Superior temporal gyrus (tissue), 1 donor: Measurements from ENCODE around the gene DPH6.
"Not testable (repeated sequence)": the region's sequence is repeated elsewhere in the genome, so short reads cannot be mapped to it uniquely, and the experiment has no call there.

ENCODE experiments used
- DNase-seq: peaks from one replicate; pipeline ENCODE4 v3.0.0-alpha.2; 2016; ENCODE audit errors: extremely low spot score

The DPH6 gene

DNA sequence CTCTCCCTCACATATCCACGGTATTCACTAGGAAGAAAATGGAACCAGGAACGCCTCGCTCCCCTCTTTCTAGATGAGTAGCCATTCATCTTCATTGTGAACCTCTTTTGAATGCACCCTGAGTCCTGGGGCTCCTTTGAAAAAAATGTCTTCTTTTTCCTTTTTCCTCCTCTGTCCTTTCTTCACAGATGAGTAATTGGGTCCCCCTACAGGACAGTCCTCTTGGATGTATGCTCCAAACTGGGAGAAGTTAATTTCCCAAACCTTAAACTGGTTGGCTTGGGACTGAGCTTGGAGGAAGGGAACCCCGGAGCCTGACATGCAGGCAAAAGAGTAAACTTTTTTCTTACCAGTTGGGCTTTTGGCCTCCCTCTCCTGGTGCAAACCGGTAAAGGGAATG lies 108.8 kb downstream of the DPH6 start:
- DNase-seq, result no peak

DNA sequence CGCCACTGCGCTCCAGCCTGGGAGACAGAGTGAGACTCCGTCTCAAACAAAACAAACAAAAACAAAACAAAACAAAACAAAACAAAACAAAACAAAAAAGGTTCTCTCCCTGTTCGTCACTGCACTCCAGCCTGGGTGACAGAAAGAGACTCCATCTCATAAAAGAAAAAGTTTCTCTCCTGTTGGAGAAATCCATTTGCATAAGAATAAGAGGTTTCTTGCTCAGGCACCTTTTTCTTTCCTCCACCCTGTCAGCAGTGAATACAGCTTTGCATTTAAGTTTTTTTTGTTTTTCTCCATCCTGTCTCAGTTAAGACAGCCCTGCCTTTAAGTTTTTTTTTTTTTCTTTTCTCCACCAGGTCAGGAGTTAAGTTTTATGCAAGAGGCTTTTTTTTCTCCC lies 109.5 kb downstream of the DPH6 start:
- DNase-seq, result no peak

GRCh38 chr15:35431281-35431680 lies 114.7 kb downstream of the DPH6 start:
- DNase-seq, result no peak

DNA sequence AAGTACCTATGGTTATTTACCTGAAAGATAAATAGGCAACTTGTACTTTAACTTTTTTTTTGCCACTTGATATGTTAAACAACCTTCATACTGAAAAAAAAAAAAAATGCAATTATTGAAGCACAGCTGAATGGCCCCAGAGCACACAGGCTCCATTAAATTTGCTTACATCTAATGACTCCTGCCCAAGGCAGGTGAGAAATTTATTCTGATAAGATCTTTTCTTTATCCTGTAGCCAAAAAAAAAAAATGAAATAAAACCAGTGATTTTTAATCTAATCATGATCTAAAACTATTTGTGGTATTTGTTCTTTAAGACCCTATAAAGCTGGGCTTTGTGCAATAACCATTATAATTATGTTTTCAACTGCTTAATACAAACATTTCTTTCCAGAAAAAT lies 115.7 kb downstream of the DPH6 start:
- DNase-seq, result no peak

- no peak for DNase-seq
Observed at GRCh38 chr15:35427496-35427895, 118.5 kb downstream of the DPH6 start.

- DNase-seq, result no peak
Observed at GRCh38 chr15:35427091-35427490, 118.9 kb downstream of the DPH6 start.

DNA sequence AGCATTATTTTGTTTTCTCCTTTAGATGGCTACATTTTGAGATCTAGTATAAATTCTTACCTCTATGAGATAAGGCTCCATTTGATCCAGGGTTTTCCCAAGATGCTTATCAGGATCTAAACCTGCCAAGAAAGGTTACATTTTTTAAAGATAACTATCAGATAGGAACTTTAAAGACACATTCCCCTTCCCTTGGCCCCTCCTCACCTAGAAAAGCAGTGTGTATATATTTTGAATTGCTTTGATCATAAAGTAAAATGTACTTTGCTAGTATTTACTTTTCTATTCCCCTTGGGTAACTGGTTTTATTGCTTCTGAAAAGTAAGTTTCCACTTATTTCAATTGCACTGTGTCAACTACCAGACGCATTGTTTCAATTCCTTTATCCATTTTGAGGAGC lies 135.2 kb downstream of the DPH6 start:
- no peak for DNase-seq

DNA sequence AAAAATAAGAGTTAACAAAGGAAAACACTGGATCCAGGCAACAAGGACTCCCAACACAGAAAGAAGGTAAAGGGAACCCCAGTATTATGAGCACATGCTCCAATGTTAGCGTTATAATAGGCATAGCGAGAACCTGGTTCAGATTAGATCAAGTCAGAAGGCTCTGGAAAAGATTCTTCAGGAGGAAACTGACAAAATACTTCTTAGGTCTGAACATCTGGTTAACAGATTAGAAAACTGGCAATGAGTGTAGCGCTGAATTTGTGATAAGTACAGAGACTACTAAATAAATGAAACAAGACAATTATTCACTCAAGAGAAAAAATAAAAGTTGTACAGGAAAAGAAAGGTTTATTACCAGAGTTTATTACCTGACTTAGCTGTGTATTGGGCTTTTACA lies 146.1 kb downstream of the DPH6 start:
- DNase-seq, result no peak

DNA sequence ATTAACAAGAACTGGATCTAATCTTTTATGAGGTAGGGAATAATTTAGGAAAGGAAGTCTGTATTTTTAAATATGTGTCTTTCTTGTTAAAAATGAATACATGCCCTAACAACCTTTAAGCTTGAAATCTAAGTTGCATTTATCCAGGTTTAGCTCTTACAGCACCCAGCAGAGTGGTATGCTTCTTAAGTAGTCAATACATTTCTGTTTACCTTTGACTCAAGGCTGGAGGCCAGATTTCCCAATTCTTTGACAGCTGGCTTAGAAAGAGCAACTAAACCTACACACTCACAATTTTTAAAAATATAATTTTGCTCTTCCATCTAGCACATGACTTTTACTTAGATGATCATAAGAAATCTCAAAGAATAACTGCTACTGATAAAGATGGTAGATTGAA lies 148.9 kb downstream of the DPH6 start:
- DNase-seq, result no peak

GRCh38 chr15:35394416-35394815 lies 151.5 kb downstream of the DPH6 start:
- no peak for DNase-seq

GRCh38 chr15:35393398-35393797 lies 152.6 kb downstream of the DPH6 start:
- no peak for DNase-seq

GRCh38 chr15:35391408-35391984 lies 154.5 kb downstream of the DPH6 start:
- not testable (repeated sequence) for DNase-seq

GRCh38 chr15:35383506-35383905 lies 162.5 kb downstream of the DPH6 start:
- no peak for DNase-seq

- no peak for DNase-seq
Observed at GRCh38 chr15:35381328-35381727, 164.6 kb downstream of the DPH6 start.

- DNase-seq, result no peak
Observed at GRCh38 chr15:35379972-35380371, 166.0 kb downstream of the DPH6 start.

- not testable (repeated sequence) for DNase-seq
Observed at GRCh38 chr15:35378454-35378853, 167.5 kb downstream of the DPH6 start.

DNA sequence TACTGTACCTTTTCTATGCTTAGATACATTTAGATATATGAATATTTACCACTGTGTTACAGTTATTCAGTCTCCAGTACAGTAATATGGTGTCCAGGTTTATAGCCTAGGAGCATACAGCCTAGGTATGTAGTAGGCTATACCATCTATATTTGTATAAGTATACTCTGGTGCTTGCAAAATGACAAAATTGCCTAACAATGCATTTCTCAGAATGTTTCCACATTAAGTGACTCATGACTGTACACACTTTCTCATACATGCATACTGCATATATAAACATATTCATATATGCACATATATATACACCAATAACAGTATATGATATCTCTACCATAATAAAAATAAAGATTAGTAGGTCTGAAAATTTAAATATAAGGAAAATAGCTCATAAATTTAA lies 169.3 kb downstream of the DPH6 start:
- no peak for DNase-seq

GRCh38 chr15:35374661-35375060 lies 171.3 kb downstream of the DPH6 start:
- DNase-seq, result no peak

- DNase-seq, result no peak
Observed at GRCh38 chr15:35362195-35362829, 183.7 kb downstream of the DPH6 start.

DNA sequence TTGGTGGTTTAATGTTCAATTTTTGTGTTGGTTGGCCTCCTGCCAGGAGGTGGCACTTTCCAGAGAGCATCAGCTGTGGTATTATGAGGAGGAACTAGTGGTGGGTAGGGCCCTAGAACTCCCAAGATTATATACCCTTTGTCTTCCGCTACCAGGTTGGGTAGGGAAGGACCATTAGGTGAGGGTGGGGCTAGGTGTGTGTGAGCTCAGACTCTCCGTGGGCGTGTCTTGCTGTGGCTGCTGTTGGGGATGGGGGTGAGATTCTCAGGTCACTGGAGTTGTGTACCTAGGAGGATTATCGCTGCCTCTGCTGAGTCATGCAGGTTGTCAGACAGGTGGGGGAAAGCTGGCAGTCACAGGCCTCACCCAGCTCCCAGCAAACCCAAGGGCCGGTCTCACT lies 187.1 kb downstream of the DPH6 start:
- DNase-seq, result no peak

DNA sequence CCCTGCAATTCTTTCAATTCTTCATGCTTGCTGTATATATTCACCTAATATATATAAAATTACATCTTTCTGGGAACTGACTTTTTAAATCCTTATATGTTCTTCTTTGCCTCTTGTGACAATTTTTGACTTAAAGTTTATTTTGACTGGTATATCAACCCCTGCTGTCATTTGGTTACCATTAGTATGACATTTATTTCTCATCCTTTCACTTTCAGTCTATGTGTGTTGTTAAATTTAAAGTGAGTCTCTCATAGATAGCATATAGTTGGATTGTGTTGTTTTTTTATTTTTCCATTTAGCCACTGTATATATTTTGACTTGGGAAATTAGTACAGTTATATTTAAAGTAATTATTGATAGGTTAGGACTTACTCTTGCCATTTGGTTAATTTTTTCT lies 194.9 kb downstream of the DPH6 start:
- DNase-seq, result no peak

DNA sequence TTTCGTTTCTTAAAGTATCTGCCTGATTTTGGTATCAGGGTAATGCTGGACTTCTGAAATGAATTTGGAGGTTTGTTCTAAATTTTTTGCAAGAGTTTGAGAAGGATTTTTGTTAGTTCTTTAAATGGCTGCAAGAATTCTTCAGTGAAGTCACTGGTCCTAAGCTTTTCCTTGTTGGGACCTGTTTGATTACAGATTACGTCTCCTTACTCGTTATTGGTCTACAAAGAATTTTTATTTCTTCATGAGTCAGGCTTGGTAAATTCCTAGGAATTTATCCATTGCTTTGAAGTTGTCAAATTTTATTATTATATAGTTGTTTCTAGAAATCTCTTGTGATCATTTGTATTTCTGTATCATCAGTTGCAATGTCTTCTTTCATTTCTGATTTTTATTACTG lies 196.0 kb downstream of the DPH6 start:
- no peak for DNase-seq

DNA sequence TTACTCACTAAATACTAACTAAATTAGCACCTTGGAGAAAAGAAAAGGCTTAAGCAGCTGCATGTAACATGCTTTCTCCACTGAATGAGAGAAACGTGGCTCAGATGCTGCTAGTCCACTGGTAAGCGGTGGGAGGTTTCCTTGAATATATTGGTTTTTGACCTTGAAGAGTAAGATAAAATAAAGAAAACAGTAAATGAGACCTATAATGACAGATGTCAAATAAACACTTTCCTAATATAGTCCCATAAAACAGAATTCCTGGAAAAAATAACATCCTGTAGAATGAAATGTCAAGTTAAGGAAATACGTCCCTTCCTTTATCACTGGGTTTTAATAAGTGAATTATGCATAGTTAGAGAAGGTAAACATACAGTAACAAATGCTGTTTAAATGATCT lies 215.0 kb downstream of the DPH6 start:
- DNase-seq, result no peak

DNA sequence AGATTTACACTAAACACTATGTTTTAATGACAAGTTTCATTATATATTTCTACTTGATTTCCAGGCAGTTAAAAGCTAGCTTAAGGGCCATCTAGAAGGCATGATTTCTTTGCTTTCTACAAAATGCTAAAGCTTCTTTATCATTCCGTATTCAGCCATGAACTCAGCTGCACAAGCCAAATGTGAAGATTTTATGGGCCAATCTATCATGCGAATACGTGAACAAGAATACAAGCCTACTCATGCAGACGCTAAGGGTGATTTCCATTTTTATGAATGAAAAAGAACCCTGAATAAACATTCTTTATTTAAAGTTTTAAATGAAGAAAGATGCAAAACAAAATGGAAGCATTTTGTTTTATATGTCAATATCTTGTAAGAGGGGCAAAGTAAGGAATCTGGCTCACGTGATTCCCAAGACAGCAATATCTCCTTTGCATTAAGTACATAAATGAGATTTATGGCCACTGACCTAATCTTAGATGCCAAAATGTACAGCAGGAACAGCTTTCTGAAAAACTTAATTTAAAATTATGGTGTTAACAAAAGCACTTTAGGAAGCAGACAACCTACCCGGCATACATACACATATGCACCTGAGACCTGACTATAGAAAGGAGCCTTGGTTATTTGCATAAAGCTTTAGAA lies 215.8 kb downstream of the DPH6 start:
- no peak for DNase-seq
